Fibroblast of peridontal ligament (primary cell): ENCODE measurements around the gene CPSF7.
A peak's percentile ranks its signal among the peaks of the same experiment; 100 is the strongest.
"Not testable (repeated sequence)": the region's sequence is repeated elsewhere in the genome, so short reads cannot be mapped to it uniquely, and the experiment has no call there.

Source experiments
- DNase-seq: peaks from one replicate; pipeline ENCODE4 v3.0.0-alpha.2; 2010; ENCODE audit errors: extremely low read depth

Gene CPSF7, protein sequence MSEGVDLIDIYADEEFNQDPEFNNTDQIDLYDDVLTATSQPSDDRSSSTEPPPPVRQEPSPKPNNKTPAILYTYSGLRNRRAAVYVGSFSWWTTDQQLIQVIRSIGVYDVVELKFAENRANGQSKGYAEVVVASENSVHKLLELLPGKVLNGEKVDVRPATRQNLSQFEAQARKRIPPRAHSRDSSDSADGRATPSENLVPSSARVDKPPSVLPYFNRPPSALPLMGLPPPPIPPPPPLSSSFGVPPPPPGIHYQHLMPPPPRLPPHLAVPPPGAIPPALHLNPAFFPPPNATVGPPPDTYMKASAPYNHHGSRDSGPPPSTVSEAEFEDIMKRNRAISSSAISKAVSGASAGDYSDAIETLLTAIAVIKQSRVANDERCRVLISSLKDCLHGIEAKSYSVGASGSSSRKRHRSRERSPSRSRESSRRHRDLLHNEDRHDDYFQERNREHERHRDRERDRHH

DNA sequence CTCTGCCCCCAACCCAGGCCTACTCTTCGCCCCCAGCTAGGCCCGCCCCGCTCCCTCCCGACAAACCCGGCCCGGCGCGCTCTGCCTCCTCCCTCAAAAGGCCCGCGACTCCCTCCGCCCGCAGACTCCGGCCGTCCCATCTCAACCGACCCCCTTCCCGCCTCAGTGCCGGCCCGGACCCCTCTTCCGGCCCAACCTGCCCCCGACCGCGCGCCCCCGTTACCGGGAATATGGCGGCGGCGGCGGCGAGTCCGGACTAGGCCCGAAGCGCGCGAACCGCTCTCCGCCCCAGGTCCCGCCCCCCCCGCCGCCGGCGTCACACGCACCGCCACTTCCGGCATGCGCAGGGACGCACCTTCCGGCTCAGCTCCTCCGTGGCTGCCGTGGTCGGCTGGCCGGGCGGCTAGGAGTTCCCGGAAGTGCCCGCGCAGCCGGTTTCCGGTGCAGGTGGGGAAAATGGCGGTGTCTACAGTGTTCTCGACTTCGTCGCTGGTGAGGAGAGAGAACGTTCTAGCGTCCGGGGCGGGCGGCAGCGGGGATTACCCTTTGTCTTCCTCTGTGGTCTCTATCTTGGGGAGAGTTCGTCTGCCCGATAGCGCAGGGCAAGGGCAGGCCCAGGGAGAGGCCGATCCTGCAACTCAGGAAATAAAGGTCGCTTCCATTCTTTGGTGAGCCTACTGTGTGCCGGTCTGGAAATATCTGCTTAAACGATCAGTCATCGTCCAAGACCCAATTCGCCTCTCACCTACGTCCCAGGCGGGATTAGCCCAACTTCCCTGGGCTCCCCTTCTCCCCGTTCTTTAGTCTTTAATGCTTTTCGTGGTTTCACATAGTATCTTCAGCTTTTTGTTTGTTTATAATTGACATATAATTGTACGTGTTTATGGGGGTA is at the start of gene CPSF7, which contains the start of gene SDHAF2:
Gene CPSF7 (minus strand): TSS at position 285 of the 892 bp plus-strand sequence. CDS start 740 bp downstream, outside the sequence.
Gene SDHAF2 (plus strand): TSS at position 434 of the 892 bp plus-strand sequence. CDS start 23 bp downstream, at position 457.
- peak; percentile 89 for DNase-seq

DNA sequence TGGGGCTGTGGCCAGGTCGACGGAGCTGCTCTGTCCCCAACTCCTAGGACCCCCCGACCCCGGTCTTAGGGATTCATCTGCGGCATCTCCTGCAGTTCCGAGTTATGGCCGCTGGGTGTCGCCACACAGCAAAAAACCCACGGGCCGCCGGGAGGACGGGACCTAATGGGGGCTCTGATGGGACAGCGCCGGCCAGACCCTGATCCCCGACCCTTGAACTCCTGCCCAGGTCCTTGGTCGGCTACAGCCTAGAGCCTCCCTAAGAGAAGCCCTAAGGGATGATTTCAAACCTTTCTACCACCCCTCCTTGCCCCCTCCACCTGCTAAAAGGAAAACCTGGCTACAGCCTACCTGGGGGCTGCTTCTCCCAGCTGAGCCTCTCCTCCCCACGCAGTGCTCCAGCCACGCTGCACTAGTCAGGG is 48.0 kb upstream of the CPSF7 start:
- peak; percentile 14 for DNase-seq

DNA sequence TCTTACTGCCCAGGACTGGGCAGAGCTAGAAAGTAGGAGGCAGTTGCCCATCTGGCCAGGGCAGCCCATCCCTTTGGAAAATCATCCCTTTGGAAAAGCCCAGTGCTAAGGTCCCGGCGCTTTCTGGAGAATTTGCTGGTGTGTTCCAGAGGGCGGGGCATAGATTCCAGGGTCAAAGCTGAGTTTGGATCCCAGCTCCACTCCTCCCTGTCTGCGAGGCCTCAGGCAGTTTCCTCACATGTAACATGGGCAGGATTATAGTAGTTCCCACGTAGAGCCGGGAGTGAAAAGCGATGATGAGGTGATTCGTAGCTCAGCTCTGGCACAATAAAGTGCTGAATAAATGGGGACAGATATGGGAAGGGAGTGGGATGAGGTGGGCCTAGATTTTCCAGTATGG is 47.4 kb upstream of the CPSF7 start:
- DNase-seq: peak; percentile 18

DNA sequence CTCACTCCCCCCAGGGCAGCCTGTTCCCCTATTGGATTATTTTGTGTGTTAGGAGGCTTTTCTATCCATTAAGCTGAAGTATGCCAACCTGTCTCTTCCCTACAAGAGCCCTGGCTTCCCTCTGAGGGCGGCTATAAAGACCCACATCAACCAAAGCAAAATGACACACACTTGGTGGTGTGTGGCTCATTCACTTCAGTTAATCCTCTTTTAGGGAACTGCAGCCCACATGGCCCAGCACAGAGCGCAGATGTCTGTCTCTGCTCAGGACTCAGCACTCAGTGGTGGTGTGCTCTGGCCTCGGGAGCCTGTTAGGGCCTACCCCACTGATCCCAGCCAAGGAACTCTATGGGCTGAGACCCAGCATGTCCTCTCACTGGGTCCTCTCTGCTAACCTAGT is 46.6 kb upstream of the CPSF7 start:
- no peak for DNase-seq

DNA sequence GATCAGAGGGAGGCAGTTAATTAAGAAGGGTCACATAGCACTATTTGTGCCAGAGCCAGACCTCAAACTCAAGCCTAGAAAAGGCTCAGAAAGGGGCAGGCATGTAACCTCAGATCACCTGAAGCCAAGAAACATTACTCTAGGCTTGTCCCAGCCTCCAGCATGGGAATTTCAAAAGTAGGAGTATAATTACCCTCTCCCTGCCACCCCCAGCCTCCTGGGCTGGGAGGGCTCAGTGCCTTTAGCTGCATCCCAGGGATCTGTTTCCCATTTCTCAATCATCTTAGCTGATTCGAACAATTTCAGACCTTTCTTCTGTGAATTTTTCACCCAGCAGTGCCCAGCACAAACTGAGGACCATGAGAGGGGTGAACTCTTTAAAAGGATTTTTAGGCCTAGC is 45.7 kb upstream of the CPSF7 start:
- no peak for DNase-seq

DNA sequence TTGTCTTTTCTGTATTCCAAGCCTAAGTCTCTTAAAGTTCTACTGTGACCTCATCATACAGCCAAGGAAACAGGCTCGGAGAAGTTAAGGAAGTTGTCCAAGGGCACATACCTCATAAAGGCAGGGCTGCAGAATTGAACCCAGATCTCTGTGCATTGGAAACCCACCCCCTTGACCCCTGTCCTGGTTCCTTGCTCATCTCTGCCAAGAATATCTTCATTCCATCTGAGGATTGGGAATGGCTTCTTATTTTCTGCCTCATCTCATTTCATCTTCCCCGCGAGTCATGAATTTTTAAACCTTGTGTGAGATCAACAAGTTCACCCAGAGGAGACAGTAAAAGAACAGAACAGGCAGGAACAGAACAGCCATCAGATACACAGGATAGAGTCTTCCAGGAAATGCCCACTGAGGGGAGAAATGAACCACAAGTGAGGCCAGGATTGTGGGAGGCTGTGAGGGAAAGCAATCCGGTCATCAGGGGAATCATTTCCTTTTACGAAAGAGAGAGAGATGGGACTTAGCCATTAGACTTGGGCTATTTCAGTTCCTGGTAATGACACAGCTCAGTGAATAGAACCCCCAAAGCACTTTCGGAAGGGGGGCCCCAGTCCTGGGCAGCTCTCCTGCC is 44.4 kb upstream of the CPSF7 start:
- DNase-seq: peak; percentile 13

DNA sequence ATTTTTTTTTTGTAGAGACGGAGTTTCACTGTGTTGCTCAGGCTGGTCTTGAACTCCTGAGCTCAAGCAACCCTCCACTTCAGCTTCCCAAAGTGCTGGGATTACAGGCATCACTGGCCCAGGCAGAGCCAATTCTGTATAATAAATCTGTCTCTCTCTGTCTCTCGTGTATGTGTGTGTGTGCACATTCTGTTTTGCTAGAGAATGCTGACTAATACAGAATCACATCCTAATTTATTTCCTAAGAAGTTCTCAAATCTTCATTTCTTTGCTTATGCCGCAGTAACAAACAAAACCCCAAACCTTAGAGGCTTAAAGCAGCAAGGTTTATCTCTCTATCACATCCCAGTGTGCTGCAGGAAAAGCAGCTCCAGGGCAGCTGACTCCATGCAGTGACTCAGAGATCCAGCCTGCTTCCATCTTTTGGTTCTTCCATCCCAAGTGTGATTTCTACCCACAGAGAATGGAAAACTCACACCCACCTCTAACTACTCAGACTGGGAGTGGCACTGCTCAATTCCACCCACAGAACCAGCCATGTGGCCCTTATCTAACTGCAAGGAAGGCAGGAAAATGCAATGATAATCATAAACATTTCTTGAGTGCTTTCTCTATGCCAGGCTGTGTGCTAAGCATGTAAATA is 43.7 kb upstream of the CPSF7 start:
- no peak for DNase-seq

DNA sequence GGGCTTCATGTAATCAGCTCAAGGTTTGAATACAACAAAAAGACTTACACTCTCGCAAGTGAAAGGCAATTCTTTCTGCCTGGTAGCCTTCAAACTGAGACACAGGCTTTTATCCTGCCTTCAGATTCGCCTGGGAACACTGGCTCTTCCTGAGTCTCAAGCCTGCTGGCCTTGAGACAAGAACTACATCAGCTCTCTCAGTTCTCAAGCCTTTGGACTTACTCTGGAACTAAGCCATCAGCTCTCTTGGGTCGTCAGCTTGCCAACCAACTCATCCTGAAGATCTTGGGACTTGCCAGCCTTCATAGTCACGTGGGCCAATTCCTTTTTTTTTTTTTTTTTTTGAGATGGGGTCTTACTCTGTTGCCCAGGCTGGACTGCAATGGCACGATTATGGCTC is 43.1 kb upstream of the CPSF7 start:
- peak; percentile 86 for DNase-seq

DNA sequence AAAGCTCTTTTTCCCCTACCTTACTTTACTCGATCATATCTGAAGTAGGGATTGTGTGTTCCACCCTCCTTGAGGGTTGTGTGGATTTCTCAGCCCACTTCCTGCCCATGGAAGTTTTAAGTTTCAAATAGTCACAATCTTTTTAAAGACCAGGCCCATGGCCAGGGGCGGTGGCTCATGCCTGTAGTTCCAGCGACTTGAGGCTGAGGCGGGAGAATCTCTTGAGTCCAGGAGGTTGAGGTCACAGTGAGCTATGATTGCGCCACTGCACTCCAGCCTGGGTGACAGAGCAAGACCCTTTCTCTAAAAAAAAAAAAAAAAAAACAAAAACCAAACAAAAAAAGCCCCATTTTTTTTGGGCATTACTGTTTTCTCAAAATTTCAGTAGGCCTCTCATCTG is 42.5 kb upstream of the CPSF7 start:
- peak; percentile 63 for DNase-seq

DNA sequence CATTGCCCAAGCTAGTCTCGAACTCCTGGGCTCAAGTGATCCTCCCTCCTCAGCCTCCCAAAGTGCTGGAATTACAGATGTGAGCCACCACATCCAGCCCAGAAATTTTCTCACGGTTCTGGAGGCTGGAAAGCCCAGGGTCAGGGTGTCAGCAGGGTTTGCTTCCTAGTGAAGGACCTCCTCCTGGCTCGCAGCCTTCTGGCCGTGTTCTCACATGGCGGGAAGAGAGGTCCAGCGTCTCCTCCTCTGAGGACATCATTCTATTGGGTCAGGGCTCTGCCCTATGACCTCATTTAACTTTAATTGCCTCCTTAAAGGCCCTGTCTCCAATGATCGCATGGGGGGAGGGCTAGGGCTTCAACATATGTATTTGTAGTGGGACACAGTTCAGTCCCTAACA is 38.2 kb upstream of the CPSF7 start:
- DNase-seq: no peak

DNA sequence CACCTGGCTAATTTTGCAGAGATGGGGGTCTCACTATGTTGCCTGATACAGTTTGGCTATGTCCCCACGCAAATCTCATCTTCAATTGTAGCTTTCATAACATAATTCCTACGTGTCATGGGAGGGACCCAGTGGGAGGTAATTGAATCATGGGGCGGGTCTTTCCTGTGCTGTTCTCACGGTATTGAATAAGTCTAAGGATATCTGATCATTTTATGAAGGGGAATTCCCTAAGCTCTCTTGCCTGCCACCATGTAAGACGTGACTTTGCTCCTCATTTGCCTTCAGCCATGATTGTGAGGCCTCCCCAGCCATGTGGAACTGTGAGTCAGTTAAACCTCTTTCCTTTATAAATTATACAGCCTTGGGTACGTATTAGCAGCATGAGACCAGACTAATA is 37.8 kb upstream of the CPSF7 start:
- DNase-seq: not testable (repeated sequence)

DNA sequence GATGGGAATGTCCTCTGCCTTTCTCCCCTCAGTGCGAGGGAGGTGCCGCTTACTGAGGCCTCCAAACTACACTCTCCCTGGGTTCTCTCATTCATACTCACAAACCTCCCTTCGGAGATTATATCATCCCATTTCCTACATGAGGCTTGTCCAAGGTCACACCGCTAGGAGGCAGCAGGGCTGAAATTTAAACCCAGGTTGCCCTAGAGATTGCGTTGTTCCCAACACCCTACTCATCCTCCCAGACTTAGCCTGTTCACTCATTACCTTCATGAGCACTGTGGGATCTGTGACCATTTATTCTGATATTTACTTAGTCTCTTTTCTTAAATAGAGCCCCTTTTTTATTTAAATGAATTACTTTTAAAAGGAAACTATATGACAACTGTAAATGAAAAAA is 31.2 kb upstream of the CPSF7 start:
- no peak for DNase-seq

DNA sequence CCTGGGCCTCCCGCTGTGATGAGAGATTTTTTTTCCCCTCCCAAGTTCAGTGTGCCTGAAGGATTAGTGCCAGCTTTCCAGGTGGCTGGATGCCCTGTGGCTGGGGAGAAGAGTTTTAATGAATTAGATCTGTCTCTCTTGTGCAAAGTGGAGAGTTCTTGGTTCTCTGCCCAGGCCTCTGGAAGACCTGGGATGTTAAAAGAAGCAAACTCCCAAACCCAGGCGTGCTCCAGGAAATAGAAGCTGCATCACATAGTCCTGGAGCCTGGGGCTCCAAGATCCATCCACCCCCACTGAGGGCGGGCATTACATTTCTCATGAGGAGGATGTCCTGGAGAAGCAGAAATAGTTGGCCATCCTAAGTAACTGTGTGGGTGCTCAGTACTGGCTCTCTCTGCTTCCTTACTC is 30.7 kb upstream of the CPSF7 start:
- DNase-seq: peak; percentile 67

DNA sequence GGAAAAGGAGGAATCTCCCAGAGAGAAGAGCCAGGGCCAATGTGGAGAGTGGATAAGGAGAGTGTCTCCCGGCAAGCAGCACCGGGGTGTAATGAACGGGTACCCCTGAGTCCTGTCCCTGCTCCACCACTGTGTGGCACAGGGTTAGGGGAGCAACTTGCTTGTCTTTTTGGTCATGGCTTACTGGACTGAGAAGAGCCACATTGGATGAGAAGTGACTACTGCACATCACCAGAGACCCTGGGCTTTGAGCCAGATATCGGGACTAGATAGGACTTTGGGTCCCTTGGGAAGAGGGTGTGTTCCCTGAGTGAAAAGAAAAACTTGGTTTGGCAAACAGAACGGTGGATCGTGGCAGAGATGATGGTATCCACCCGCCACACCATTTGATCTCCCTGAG is 24.7 kb upstream of the CPSF7 start:
- no peak for DNase-seq

DNA sequence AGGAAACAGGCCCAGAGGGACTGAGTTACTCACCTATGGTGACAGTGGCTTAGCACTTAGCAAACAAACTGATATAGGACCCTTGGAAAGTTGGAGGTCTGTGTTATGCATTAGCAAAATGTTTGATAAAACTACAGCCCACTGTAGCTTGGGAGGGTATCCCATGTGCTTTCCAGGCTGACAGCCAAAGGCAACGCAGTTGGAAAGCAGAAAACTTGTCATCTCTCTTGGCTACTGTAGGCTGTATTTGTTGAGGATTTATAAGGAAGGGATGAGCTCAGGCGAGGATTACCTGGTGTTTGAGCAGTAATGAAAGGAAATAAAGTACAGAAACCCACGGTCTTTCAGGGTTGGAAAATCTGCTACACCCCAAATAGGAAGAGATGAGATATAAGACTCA is 23.9 kb upstream of the CPSF7 start:
- DNase-seq: no peak

DNA sequence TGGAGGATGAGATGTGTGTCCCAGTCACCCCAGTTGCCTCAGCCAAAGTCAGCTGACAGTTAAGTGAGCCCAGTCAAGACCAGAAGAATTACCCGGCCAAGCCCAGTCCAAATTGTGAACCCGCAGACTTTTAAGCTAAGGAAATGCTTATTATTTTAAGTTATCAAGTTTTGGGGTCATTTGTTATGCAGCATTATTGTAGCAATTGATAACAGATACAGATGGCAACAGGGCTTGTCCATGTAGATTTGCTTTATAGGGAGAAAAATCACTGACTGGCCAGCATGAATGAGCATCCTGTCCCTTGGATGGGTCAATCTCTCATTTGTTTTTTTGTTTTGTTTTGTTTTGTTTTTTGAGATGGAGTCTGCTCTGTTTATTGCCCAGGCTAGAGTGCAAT is 23.1 kb upstream of the CPSF7 start:
- DNase-seq: no peak

DNA sequence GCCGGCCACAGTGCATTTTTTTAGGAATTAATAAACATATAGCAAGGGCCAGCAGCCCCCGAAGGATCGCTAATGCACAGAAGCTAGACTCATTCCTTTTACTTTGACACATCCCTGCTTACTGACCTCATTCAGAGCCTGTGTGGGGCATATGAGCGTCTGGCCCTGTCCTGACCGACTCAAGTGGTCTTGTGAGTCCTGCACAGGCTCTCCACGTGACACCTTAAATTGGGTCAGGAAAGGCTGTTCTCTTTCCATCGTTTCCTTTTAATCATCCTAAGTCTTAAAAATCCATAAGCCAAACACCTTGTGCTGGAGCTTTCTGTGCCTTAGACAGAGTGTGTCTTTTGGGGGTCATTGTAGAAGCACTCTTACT is 18.8 kb upstream of the CPSF7 start:
- no peak for DNase-seq

DNA sequence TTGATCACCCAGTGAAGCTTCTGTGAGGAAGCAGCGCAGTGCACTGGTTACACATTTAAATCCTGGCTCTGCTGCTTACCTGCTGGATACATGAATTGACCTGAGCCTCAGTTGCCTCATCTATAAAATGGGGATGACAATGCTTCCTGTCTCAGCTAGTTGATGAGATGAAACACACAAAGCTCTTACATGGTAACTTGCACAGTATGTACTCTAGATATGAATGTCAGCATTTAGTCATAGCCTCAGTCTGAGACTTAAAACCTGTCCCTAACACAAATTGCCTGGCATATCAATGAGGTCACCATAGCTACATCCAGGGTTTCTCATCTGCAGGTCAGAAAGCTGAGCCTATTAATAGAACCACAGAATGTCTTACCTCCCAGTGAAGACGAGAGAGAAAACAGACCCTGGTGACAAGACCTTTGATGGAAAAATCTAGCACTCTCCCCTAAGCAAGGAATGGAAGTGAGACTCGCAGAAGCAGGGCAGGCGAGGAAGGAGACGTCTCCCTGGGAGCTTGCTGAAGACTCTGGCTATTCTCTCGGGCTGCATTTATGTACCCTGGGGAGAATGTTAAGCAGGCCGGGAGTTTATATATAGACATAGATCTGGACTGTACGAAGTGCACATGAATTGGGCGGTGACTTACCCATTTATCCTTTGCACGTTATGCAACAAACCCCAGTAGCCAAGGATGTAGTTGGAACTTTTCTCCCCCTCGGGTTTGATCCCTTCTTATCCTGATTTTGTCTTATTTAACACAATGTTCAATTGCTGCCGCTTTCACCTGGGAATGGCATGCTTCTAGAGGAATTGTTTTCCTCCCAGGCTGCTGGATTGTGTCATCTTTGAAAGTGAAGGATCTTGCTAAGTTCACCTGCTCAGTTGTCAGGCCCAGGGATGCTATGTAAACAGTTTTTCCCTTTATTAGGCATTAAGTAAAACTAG is 18.1 kb upstream of the CPSF7 start:
- DNase-seq: no peak

DNA sequence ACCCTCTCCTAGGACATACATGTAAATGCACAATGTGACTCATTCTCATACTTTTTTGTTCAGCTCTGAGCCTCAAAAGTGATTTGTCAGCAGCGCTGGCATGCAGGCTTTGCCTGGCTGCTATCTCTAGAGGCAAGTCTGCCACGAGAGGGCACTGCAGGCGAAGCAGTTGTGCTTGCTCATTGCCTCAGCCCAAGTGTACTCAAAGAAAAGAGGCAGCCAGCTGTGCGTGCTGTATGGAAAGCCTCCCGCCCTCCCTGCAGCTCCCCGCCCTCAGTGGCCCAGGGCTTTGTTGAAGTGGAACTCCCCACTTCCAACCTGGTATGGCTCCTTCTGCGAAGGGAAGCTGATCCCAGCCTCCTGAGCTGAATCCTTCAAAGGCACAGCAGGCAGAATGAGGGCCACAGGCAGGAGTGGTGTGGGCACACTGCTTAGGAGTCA is 16.5 kb upstream of the CPSF7 start:
- DNase-seq: peak; percentile 97

DNA sequence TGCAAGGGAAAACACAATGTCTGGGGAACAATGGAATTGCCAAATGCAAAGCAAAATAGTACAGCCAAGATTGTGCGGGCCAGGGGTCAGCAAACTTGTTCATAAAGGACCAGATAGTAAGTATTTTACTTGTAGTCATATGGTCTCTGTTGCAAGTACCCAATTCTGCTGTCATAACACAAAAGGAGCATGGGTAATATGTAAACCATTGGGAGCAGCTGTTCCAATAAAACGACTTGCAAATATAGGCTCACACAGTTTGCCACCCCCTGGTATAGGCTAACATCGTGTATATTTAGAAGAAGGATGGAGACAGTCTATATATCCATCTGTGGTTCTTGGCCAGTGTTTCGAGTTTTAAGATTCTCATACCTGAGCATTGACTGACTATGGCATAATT is 15.7 kb upstream of the CPSF7 start:
- DNase-seq: no peak
